GM18499 (cell line): Measurements from ENCODE around the gene DDAH1.

Source experiments
- ATAC-seq: cut with Tn5 transposase; IDR thresholded peaks from one replicate; pipeline ENCODE4 v1.9.1; 2021; ENCODE audit warnings: moderate number of reproducible peaks; ENCODE audit not compliant: insufficient read depth, unreplicated experiment

DDAH1 gene

GRCh38 chr1:85333186-85333585, 131.8 kb downstream of the DDAH1 start:
- ATAC-seq = no peak

- ATAC-seq = no peak
These were observed 132.4 kb downstream of the DDAH1 start for GRCh38 chr1:85332575-85332974.

GRCh38 chr1:85330711-85331290, 134.2 kb downstream of the DDAH1 start:
- no peak for ATAC-seq

- no peak for ATAC-seq
These were observed 134.7 kb downstream of the DDAH1 start for GRCh38 chr1:85330214-85330631.

- no peak for ATAC-seq
These were observed 136.1 kb downstream of the DDAH1 start for GRCh38 chr1:85328713-85329397.

GRCh38 chr1:85327759-85328158, 137.2 kb downstream of the DDAH1 start:
- no peak for ATAC-seq

GRCh38 chr1:85326851-85327250, 138.1 kb downstream of the DDAH1 start:
- no peak for ATAC-seq

- no peak for ATAC-seq
These were observed 138.6 kb downstream of the DDAH1 start for GRCh38 chr1:85326336-85326735.

DNA sequence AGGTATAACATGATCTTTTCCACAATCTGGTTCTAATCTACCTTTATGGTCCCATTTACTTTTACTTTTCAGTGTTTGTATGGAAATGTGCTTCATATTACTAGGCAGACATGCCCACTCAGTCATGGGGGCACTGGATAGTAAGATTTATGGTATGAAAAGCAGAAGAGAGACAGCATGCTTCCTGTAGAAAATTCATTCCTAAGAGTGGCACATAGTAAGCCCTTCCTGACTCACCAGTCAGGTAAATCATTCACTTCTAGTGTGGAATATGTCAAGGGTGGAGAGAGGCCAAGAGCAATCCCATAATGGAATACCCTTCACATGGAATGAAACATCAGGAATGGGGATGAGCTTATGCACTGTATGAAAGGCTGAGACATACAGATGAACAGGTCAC, 139.0 kb downstream of the DDAH1 start:
- ATAC-seq = no peak

DNA sequence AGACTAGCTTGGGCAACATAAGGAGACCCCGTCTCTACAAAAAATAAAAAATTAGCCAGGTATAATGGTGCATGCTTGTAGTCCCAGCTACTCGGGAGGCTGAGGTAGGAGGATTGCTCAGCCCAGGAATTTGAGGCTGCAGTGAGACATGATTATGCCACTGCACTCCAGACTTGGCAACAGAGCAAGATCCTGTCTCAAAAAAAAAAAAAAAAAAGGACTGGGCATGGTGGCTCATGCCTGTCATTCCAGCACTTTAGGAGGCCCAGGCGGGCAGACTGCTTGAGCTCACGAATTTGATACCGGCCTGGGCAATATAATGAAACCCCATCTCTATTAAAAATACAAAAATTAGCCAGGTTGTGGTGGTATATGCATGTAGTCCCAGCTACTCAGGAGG, 141.2 kb downstream of the DDAH1 start:
- ATAC-seq = no peak

DNA sequence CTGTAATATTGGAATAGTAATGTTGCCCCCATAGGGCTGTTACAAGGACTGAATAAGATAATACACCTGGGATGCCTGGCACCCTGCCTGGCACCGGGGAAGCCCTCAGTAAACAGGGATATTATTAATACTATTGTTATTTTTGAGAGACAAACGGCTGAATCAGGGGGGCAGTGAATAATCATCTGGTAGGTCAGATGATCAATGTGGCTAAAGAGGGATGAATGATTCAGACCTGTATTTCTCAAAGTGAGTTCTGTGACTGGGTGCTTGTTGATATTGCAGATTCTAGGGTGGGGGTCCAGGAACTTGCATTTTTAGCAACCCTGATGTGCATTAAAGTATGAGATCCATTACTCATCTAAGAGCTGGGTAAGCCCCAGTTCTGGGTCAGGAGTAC, 142.3 kb downstream of the DDAH1 start:
- no peak for ATAC-seq

GRCh38 chr1:85321237-85321964, 143.6 kb downstream of the DDAH1 start:
- no peak for ATAC-seq

- ATAC-seq = no peak
These were observed 144.4 kb downstream of the DDAH1 start for GRCh38 chr1:85320371-85321131.

DNA sequence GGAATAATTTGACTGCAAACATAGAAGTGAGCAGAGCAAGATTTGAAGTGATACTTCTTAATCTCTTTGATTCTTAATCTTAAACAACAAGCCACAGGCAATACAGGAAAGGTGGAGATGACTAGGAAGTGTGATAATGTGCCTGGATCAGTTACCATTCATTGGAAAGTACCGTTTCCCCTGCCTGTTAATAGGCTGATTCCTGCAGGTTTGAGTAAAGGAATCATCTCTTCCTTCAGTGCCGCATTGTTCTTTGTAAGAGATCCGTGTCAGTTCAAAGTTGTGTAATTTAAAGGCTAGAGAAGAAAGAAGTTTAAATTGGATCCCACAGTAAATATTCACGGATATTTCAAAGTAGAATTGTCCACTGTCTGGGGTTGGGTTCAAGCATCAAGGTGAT, 145.0 kb downstream of the DDAH1 start:
- ATAC-seq = no peak

DNA sequence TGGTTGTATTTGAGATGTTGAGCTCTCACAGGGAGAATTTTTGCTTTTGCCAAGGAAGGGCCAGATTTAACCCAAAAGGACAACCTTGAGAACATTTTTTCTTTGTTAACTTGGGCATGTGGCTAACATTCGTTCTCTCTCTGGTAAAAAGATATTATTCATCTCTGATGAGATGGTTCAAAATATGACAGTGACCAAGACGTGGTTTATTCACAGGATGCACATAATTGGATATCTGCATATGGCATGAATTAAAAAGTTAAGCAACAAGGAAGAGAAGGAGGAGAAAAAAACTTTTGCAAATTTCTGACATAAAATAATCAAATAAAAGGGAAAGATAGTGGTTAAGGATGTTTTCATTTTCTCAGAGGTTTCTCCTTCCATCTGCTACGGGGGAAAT, 145.5 kb downstream of the DDAH1 start:
- no peak for ATAC-seq

DNA sequence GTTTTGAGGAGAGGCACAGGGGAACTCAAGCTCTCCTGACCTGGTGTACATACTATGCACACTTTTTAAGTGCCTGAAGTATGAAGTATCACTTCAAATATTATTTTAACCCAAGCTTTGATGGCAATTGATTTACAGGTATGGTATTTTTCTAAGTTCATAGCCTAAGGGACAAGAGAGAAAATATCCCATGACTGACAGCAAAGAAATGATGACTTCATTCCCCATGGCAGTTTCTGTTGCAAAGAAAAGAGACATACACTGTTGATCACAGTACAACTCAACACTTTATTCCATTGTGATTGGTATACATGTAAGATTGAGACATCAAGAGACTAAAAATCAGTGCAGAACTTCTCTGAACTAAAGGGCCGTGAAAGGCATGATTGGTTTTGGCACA, 146.7 kb downstream of the DDAH1 start:
- no peak for ATAC-seq

GRCh38 chr1:85317560-85317959, 147.4 kb downstream of the DDAH1 start:
- no peak for ATAC-seq

DNA sequence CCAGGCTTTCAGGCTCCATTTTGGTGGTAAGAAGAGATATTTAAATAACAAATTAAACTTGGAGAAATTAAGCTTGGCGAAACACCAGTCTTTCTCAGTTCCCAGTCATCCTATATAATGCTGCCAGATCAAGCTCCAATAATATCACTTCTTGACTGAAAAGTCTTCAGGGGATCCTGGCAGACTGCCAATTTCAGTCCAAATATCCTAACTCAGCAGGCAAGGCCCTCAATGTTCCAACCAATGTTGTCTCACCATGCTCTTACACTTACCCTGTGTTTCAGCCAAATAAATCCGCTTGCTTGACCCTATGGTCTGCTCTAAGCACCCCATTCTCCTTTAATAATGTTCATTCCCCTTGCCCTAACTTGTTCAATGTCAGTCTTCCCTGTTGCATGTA, 148.6 kb downstream of the DDAH1 start:
- ATAC-seq = no peak

- ATAC-seq = no peak
These were observed 149.2 kb downstream of the DDAH1 start for GRCh38 chr1:85315789-85316188.

- ATAC-seq = no peak
These were observed 150.2 kb downstream of the DDAH1 start for GRCh38 chr1:85314726-85315125.
